ENCODE measurements around the gene PARD3B.

GRCh38 chr2:204496779-204497178, 48.5 kb upstream of the PARD3B start:
- TF ChIP-seq POLR2A (IDR thresholded peaks at IDR 0.05) (no peak), CTCF (IDR thresholded peaks at IDR 0.05) (no peak)
